ENCODE measurements around the gene TTC39C.
"Not testable (repeated sequence)": the region's sequence is repeated elsewhere in the genome, so short reads cannot be mapped to it uniquely, and the experiment has no call there.

TTC39C gene

GRCh38 chr18:24055009-24055804, 40.7 kb downstream of the TTC39C start:
- no peaks in the 10 kb centered on the region for H3K27me3 ChIP-seq (ENCODE audit: insufficient read depth, low read depth, severe bottlenecking)
- H3K9me3 ChIP-seq (ENCODE audit: severe bottlenecking) = peaks cover 3% of the 10 kb centered on the region
- H3K36me3 ChIP-seq = no peaks in the 10 kb centered on the region
- TF ChIP-seq, protein P1, sequence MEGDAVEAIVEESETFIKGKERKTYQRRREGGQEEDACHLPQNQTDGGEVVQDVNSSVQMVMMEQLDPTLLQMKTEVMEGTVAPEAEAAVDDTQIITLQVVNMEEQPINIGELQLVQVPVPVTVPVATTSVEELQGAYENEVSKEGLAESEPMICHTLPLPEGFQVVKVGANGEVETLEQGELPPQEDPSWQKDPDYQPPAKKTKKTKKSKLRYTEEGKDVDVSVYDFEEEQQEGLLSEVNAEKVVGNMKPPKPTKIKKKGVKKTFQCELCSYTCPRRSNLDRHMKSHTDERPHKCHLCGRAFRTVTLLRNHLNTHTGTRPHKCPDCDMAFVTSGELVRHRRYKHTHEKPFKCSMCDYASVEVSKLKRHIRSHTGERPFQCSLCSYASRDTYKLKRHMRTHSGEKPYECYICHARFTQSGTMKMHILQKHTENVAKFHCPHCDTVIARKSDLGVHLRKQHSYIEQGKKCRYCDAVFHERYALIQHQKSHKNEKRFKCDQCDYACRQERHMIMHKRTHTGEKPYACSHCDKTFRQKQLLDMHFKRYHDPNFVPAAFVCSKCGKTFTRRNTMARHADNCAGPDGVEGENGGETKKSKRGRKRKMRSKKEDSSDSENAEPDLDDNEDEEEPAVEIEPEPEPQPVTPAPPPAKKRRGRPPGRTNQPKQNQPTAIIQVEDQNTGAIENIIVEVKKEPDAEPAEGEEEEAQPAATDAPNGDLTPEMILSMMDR (IDR thresholded peaks at IDR 0.05; ENCODE audit: low read depth, low read length) = no peak
- H3K27ac ChIP-seq = no peak overlapping the region
- DNase-seq = no peak
- no peak overlapping the region for H3K4me3 ChIP-seq (ENCODE audit: low read depth, low read length)

- TF ChIP-seq, protein P1 (IDR thresholded peaks at IDR 0.05; ENCODE audit: low read depth, low read length) = no peak
- peaks cover 3% of the 10 kb centered on the region for H3K9me3 ChIP-seq (ENCODE audit: severe bottlenecking)
- no peak overlapping the region for H3K4me3 ChIP-seq (ENCODE audit: low read depth, low read length)
- H3K27ac ChIP-seq = no peak overlapping the region
- no peaks in the 10 kb centered on the region for H3K36me3 ChIP-seq
- H3K27me3 ChIP-seq (ENCODE audit: insufficient read depth, low read depth, severe bottlenecking) = no peaks in the 10 kb centered on the region
- no peak for DNase-seq
These were observed 41.3 kb downstream of the TTC39C start for GRCh38 chr18:24055878-24056277.

- H3K36me3 ChIP-seq = no peaks in the 10 kb centered on the region
These were observed 42.0 kb downstream of the TTC39C start for GRCh38 chr18:24056506-24056905.

GRCh38 chr18:24057804-24058203, 43.2 kb downstream of the TTC39C start:
- DNase-seq = no peak
- H3K27ac ChIP-seq = no peak overlapping the region
- peaks cover 3% of the 10 kb centered on the region for H3K9me3 ChIP-seq (ENCODE audit: severe bottlenecking)
- no peak overlapping the region for H3K4me3 ChIP-seq (ENCODE audit: low read depth, low read length)
- no peaks in the 10 kb centered on the region for H3K36me3 ChIP-seq
- H3K27me3 ChIP-seq (ENCODE audit: insufficient read depth, low read depth, severe bottlenecking) = no peaks in the 10 kb centered on the region
- TF ChIP-seq, protein P1 (IDR thresholded peaks at IDR 0.05; ENCODE audit: low read depth, low read length) = no peak

More at GRCh38 chr18:24056506-24056905, 42.0 kb downstream of the TTC39C start:
- H3K27me3 ChIP-seq (ENCODE audit: insufficient read depth, low read depth, severe bottlenecking) = no peaks in the 10 kb centered on the region
- no peak overlapping the region for H3K27ac ChIP-seq
- TF ChIP-seq, protein P1 (IDR thresholded peaks at IDR 0.05; ENCODE audit: low read depth, low read length) = no peak
- no peak for DNase-seq
- H3K9me3 ChIP-seq (ENCODE audit: severe bottlenecking) = peaks cover 3% of the 10 kb centered on the region
- H3K4me3 ChIP-seq (ENCODE audit: low read depth, low read length) = no peak overlapping the region

DNA sequence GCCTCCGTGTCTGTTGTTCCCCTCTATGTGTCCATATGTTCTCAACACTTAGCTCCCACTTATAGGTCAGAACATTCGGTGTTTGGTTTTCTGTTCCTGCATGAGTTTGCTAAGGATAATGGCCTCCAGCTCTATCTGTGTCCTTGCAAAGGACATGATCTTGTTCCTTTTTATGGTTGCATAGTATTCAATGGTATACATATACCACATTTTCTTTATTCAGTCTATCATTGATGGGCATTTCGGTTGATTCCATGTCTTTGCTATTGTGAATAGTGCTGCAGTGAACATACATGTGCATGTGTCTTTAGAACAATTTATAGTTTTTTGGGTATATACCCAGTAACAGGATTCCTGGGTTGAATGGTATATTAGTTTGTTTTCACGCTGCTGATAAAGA, 44.8 kb downstream of the TTC39C start:
- DNase-seq; H3K27ac ChIP-seq; H3K4me3 ChIP-seq (ENCODE audit: low read depth, low read length); H3K9me3 ChIP-seq (ENCODE audit: severe bottlenecking); H3K27me3 ChIP-seq (ENCODE audit: insufficient read depth, low read depth, severe bottlenecking); H3K36me3 ChIP-seq: not testable (repeated sequence)

GRCh38 chr18:24060644-24061043, 46.1 kb downstream of the TTC39C start:
- Histone ChIP-seq H3K27ac (no peak overlapping the region), H3K9me3 (ENCODE audit: severe bottlenecking) (peaks cover 3% of the 10 kb centered on the region), H3K27me3 (ENCODE audit: insufficient read depth, low read depth, severe bottlenecking) (no peaks in the 10 kb centered on the region), H3K36me3 (no peaks in the 10 kb centered on the region), H3K4me3 (ENCODE audit: low read depth, low read length) (no peak overlapping the region)
- no peak for DNase-seq
- TF ChIP-seq, protein P1 (IDR thresholded peaks at IDR 0.05; ENCODE audit: low read depth, low read length) = no peak
